HS-27A (cell line): ENCODE measurements around the gene PI4K2A.
"Not testable (repeated sequence)": the region's sequence is repeated elsewhere in the genome, so short reads cannot be mapped to it uniquely, and the experiment has no call there.

Experiments used
- DNase-seq: peaks from one replicate; pipeline ENCODE4 v3.0.0-alpha.2; 2012; ENCODE audit warnings: low read depth, missing footprints

PI4K2A gene

DNA sequence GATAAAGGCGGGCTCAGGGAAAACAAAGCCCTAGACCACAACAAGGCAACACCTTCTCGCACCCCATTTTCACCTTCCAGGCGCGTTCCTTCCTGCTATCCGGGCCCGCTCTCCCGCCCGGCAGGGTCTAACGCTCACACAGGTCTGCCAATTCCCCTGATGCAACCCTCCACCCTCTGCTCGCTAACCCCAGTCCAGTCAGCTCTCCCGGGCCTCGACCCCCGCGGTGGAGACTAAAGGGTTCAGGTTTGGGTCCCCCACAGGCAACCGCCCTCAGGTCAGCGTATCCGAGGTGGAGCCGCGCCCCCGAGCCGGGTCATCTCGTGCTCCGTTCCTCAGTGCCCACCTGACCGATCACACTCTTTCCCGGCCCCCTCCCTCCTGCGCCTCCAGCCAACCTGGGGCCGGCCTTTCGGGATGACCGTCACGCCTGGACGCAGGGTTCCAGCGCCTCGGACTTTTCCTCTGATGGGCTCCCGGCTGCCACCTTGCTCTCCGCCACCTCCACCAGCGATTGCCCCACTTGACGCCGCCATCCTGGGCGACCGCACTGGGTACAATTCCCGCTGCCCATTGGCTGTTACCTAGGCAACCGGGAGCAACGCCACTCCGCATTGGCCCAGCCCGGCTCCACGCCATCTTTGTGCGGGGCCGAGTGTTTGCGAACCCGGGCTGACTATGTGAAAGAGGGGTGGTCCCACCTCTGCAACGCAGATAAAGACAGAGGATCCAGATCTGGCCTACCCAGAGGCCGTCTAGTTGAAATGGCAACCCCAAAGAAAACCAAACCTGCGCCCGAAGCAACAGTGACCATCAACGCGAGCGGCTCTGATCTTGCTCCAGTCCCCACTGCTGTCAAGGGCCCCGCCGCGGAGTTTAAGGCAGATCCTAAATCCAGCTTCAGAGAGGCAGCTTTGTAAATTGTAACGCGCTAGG is 7.3 kb upstream of the PI4K2A start, which contains the start of gene MORN4:
TSS of gene MORN4 (minus strand) at position 552 of the 936 bp plus-strand sequence. CDS start 13,847 bp downstream, outside the sequence.
- no peak for DNase-seq

DNA sequence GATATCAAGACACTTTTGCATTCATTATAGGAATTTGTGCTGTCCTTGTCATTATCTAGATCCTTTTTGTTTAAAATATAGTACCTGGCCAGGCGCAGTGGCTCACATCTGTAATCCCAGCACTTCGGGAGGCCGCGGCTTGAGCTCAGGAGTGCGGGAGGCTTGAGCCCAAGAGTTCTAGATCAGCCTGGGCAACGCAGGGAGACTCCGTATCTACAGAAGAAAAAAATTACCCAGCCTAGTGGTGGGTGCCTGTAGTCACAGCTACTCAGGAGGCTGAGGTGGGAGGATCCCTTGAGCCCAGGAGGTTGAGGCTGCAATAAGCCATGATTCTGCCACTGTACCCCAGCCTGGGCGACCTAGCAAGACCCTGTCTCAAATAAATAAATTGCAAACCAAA is 6.5 kb upstream of the PI4K2A start:
- DNase-seq: no peak

DNA sequence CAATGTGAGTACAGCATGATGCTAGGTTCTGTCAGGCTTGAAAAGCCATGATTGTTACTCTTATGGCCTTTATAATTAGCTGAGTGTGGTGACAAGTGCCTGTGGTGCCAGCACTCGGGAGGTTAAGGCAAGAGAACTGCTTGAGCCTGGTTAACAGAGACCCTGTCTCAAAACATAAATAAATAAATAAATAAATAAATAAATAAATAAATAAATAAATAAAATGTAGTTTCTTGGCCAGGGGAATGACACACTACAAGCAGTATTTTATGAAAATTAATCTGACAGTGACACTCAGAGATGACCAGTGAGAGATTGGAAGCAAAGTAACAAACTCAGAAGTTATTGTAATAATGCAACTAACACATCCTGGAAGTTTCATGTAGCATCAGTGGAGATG is 4.9 kb upstream of the PI4K2A start:
- DNase-seq: no peak

DNA sequence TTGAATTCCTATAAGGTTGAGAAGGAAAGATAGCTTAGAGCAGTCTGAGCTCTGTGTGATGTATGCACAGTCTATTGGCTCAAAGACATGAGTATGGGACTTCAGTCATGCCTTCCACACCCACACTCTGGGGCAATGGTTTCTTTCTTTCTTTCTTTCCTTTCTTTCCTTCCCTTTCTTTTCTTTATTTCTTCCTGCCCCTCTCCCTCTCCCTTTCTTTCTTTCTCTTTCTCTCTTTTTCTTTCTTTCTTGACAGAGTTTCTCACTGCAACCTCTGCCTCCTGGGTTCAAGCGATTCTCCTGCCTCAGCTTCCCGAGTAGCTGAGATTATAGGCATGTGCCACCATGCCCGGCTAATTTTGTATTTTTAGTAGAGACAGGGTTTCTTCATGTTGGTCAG is 1.4 kb upstream of the PI4K2A start:
- DNase-seq: not testable (repeated sequence)

DNA sequence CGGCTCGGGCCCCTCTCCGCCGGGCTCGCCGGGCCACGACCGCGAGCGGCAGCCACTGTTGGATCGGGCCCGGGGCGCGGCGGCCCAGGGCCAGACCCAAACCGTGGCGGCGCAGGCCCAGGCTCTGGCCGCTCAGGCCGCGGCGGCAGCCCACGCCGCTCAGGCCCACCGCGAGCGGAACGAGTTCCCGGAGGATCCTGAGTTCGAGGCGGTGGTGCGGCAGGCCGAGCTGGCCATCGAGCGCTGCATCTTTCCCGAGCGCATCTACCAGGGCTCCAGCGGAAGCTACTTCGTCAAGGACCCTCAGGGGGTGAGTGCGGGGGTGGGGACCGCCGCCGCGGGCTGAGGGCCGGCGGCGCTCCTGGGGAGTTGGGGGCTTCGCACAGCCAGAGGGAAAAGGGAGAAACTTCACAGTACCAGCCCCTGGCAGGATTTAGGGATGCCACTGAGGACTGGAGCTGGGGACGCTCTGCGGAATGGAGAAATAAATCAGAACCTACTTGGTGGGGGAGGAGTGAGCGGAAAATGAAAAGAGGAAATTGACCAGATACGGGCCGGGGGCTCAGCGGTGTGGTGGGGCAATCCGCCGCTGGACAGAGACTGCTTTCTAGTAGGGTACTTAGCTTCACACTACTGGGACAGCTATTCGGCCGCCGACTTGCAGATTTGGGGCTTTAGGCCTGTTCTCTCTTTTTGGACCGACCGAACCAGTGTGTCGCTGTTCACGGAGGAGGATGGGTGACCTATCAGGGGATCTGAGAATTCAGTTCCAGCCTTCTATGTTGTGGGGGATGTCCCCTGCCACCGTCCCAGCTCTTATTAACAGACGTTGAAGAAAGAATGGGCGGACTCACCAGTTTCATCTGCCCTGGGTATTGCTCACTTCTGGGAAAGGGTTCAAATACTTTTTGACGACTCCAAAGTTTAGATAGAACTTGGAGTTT is 669 bp downstream of the PI4K2A start:
- DNase-seq: no peak

DNA sequence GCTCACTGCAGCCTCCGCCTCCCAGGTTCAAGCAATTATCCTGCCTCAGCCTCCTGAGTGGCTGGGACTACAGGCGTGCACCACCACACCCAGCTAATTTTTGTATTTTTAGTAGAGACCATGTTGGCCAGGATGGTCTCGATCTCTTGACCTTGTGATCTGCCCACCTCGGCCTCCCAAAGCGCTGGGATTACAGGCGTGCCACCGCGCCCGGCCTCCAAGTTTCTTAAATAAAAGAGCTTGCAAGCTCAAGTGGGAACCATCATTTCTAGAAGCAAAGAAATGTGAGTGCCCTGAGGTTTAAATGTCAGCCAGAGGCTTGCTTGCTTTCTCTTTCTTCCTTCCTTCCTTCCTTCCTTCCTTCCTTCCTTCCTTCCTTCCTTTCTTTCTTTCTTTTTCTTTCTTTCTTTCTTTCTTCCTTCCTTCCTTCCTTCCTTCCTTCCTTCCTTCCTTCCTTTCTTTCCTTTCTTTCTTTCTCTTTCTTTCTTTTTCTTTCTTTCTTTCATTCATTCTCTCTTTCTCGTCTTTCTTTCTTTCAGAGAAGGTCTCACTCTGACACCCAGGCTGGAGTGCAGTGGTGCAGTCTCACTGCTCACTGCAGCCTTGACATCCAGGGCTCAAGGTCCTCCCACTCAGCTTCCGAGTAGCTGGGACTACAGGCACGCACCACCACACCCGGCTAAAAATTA is 2.1 kb downstream of the PI4K2A start:
- DNase-seq: not testable (repeated sequence)

DNA sequence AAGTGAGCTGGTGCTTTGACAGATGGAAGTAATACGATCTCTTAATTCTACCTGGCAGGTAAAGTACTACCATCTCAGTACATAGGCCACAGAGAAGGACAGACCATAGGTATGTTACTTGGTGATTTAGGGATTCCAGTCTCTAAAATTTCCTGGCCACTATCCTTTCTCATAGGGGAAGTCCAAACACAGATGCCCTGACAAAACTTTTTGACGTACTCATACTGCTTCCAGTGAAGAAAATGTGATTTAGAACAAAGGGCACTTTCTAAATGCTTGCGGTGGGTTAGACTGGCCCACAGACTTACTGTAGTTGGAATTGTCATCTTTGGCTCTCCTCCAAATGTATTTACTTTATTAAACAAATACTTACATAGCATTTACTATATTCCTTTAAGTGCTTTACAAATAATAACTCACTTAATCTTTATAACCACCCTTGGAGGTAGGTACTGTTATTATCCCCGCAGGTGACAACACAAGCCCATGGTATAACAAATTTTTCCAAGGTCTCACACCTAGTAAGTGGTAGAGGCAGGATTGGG is 3.0 kb downstream of the PI4K2A start:
- DNase-seq: no peak

DNA sequence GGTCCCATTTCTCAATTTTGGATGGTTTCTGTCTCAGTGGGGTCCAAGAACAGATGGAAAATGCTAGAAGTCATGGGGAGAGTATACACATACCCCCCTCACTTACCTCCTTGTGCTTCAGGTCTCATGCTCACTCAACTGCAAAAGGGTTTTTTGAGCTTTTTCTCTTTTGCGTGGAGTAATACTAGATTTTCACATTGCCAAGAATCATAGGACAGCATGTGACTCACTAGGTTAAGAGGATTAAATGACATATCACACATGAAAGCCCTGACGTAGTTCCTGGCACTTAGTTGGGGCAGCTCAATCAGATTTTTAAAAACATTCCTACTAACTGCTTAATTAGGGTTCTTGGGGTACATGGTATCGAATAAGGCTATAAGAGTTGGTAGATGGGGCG is 4.5 kb downstream of the PI4K2A start:
- DNase-seq: no peak

DNA sequence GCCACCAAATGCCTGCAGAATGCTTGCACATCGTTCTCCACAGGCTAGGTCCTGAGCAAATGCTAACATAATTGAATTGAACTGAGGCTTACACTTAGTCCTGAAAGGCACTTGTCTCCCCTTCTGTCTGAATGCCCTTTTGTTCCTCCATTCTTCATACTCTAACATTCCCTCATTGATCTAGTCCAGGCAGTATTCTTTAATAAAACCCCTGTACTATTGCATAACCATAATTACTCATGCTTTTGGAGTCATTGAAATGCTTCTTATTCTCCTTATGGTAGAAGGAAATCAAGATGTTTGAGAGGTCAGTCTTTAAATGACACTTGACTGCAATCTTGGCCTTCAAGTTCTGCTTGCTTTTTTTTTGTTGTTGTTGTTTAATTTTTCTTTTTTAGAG is 7.1 kb downstream of the PI4K2A start:
- DNase-seq: no peak

DNA sequence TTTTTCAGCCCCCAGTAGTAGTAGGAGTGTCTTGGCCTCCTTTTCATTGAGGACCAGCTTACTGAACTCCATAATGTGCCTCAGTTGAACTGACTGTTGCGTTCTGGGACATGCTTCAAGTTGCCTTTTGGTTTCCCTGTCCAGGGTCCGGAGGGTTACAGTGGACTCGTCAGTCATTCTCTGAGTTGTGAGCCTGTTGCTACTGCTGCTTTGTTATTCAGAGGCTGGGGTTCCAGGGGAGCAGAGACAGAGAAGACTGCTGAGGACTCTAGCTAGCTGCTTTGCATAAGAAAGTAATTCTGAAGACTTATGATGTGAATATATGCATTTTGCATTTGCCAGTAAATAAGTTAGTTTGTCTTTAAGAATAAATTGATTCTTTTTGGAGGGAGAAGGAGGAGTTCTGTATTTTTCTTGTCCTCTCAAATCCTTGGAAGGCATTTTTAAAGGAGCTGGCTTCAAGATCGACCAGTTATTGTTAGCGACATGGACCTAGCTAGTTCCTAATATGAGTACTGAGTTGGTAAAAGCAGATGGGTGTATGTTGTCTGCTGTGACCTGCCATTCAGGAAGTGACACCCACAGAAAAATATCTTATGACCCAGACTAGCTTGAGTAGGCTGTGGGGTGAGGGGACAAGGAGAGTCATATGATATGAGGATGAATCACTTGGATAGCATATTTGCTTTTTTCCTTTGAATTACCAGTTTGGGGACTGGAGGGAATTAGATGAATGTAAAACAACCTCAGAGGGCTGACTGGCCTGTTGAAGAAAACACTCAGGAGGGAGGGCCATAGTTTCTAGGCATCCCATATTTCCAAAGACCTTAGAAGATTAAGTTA is 8.3 kb downstream of the PI4K2A start:
- peak; percentile 72 for DNase-seq

DNA sequence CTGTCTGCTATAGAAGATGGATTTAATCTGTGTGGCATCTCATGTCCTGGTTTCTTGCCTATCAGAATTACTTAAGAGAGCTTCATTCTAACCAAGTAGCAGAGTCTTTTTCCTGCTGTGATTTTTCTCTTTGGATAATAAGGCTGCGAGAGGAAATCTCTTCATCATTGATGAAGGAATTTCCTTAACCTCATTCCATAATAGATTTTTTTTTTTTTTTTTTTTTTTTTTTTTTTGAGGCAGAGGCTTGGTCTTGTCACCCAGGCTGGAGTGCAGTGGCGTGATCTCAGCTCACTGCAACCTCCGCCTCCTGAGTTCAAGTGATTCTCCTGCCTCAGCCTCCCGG is 8.9 kb downstream of the PI4K2A start:
- not testable (repeated sequence) for DNase-seq

DNA sequence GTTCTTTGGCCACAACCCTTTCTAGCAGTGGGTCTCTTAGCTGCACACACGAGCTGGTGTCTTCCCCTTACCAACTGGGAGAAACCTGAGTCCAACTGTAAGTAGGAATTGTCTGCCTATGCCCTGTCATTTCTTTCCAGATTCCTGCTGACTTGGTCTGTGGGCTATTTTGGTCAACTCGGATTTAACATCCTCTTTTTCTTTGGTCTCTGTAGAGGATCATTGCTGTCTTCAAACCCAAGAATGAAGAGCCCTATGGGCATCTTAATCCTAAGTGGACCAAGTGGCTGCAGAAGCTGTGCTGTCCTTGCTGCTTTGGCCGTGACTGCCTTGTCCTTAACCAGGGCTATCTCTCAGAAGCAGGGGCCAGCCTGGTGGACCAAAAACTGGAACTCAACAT is 10.3 kb downstream of the PI4K2A start:
- DNase-seq: no peak

DNA sequence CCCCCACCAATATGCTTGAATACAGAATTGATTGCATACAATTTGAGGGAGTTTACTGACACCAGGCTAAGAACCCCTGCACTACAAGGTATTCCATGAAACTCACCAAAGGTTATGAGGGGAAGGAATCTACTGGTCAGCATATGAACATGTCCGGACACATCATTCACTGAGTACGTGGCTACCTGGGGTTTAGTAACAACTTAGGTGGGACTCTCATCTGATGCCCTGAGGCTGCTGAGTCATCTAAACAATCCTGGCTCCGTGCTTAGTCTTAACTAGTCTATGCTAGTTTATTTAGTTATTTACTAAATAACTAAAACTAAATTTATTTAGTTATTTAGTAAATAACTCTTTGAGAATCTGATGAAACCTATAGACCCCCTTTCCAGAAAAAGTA is 11.3 kb downstream of the PI4K2A start:
- DNase-seq: no peak

DNA sequence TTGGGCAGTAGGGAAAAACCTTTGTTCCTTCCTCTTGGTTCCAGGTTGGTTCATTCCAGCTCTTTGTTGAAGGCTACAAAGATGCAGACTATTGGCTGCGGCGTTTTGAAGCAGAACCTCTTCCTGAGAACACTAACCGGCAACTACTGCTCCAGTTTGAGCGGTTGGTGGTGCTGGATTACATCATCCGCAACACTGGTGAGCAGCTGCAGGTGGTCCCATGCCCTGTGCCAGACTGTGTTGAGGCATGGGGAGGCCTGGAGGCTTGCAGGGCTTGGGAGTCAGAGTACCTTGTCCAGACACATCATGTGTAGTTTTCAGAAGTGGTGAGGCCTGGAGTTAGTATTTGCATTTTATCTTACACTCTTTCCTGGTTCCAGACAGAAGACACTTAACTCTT is 16.3 kb downstream of the PI4K2A start:
- DNase-seq: no peak

DNA sequence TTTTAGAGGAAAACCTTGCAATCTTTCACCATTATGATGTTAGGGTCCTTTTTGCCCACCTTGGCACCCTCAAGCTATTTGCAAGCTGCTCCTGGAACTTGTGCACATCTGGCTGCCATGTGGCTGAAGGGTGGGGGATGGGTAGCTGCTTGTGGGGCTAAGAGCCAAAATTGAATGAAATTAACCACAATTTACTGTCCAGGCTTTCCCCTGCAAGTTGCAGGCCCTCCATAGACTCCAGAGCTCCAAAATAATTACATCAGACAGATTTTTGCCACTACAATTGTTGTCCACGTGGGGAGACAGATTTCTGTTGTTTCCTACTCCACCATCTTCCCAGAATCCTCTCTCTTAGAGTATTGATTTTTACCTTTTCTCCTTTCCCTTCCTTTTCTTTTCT is 19.1 kb downstream of the PI4K2A start:
- DNase-seq: no peak

DNA sequence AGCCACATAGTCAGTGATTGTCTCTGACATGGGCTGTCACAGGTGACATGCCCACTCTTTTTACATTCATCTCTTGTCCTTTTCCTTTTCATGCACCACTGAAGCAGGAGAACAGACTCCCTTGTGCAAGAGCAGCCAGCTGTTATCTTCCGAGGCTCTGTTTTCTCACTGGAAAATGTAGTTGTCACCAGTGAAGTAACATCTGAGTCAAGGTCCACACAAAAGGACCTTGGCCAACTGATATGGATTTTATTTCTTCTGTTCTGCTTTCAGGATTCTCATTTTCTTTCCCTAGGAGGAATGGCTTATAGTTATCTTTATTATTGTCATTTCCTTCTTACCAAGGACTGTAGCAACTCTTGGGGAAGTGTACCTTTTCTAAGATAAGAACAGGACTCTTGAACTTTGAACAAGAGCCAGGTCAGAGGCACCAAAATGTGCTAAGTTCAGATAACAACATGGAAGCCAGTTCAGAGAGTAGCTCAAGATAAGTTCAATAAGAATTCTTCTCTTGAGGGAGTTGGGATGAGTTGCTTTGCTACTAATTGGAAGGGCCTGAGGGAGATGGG is 23.9 kb downstream of the PI4K2A start:
- DNase-seq: no peak

DNA sequence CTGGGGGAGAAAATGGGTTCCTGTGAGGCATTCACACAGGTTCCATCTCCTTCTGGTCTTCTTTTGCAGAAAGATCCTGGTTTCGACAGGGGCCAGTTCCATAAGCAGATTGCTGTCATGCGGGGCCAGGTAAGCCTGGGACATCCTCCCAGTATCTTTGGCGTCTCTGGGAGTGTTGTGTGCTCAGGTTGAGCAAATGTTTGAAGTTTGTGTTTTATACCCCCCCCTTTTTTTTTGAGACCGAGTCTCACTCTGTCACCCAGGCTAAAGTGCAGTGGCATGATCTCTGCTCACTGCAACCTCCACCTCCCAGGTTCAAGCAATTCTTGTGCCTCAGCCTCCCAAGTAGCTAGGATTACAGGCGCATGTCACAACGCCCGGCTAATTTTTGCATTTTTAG is 26.5 kb downstream of the PI4K2A start:
- DNase-seq: no peak

DNA sequence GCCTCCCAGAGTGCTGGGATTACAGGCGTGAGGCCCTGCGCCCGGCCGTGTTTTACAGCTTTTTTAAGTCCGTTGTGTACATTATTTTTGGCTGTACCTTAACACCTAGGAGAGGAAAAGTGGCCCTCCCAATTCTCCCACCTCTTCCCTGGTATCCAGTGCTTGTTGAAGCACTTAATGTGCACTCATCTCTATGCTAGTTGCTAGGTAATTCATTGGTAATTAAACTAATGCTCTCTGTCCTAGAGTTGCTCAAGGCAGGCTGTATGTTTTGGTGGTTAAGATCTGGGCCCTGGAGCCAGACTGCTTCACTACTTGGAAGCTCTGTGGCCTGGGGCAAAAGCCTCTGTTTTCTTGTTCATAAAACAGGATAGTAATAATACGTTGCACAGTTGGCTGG is 27.0 kb downstream of the PI4K2A start:
- DNase-seq: no peak

DNA sequence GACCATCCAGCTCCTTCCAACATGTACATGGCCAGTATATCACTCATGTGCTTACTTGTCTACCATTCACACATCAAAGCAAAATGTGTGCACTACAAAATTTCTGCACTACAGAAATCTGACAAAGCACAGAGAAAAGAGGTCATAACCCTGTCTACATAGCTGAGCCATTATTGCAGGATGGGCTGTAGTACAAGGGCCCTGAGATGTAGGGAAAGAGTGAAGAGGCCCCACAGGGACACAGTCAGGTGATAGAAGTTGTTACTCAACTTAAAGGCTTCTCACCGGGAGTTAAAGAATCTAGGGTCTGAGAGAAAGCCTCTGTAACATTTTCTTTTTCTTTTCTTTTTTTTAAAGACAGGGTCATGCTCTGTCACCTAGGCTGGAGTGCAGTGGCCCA is 29.1 kb downstream of the PI4K2A start:
- no peak for DNase-seq

DNA sequence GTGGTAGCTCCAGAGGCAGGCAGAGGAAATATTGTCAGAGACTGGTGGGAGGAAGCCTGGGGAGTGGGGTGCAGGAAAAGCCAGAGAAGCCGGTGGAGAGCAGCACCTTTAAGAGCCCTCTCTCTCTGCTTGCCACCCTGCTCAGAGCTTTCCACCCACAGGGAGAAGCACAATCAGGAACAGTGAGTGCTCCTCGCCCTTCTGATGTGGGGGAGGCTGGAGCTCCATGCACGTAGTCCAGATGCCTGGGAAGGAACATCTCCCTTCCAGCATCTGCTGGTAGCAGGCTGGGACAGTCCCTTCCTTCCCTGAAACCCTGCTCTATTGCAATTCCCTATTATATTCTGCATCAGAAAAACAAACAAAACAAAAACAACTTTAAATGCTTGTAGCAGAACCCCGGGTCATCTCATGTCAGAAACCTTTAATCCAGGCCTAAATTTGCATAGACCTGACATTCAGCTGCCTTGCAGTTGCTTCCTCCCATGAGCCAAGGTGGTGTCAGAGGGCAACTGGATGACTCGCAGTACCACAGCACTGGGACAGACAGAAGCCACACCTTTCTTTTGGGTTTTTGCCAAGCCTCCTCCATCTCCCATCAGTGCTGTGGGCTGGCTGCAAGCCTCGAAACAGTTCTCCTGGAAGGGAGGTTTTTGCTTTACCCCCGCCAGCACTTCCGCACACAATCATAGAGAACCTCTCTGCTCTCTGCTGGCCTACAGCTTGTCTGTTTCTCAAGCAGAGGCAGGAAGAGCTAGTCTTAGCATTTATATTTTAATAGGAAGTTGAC is 33.5 kb downstream of the PI4K2A start:
- DNase-seq: no peak
